SK-N-SH (cell line): ENCODE results near the gene HECTD4. TPM values are rescaled to one million over a fixed set of nuclear protein-coding genes. Genes with fewer than 3 reads are reported as not detected.

ENCODE experiments used
- CTCF ChIA-PET: fragments of 300-600, 350-600 bp; formaldehyde crosslinking; extraction: SDS; loops from one replicate; lab custom pipeline; 2021; lab: Yijun Ruan, JAX
- POLR2A ChIA-PET: fragments of 350-600 bp; sonication (Branson Sonifier 250); formaldehyde crosslinking; extraction: SDS; loops from one replicate; lab custom pipeline; 2020; ENCODE audit warnings: antibody characterized with exemption, inconsistent platforms; lab: Yijun Ruan, JAX
- DNase-seq: peaks from one replicate; pipeline ENCODE4 v3.0.0; 2012
- H2AFZ ChIP-seq: fragments of 200-600 bp; sonication (generic); 2 replicates; pipeline ENCODE4 v1.8.1; 2016; ENCODE audit warnings: antibody characterized with exemption, mild to moderate bottlenecking, low read depth
- H3F3A ChIP-seq: fragments of 200-600 bp; sonication (generic); replicated peaks from 2 replicates; pipeline ENCODE3; 2016; ENCODE audit warnings: antibody characterized with exemption, mild to moderate bottlenecking; ENCODE audit not compliant: insufficient read depth
- H3K27ac ChIP-seq, 2 experiments: fragments of 200-500 bp in 1 of 2; fragments of 200-600 bp in 1 of 2; sonication (Bioruptor generic) in 1 of 2; sonication (generic), shearing (Covaris generic) in 1 of 2; 2 replicates each; pipeline versions ENCODE4 v1.5.1 to v1.6.1; 2014 to 2016; ENCODE audit warnings: low read depth in 2 of 2, inconsistent platforms in 1 of 2, low read length in 1 of 2, mild to moderate bottlenecking in 1 of 2, mixed read lengths in 1 of 2
- H3K27me3 ChIP-seq: fragments of 200-600 bp; sonication (generic), shearing (Covaris generic); 2 replicates; pipeline ENCODE4 v1.6.1; 2016; ENCODE audit warnings: mixed run types; ENCODE audit not compliant: insufficient read depth
- H3K36me3 ChIP-seq, 2 experiments: fragments of 200-500 bp in 1 of 2; fragments of 200-600 bp in 1 of 2; sonication (Bioruptor generic) in 1 of 2; sonication (generic) in 1 of 2; replicated peaks in 1 of 2; 2 replicates each; pipeline versions ENCODE3 to v1.5.1; 2014 to 2016; ENCODE audit warnings: low read length in 1 of 2, mild to moderate bottlenecking in 1 of 2; ENCODE audit not compliant: insufficient read depth in 2 of 2, control insufficient read depth in 1 of 2
- H3K4me1 ChIP-seq, 2 experiments: fragments of 200-500 bp in 1 of 2; fragments of 200-600 bp in 1 of 2; sonication (Bioruptor generic) in 1 of 2; sonication (generic), shearing (Covaris generic) in 1 of 2; 2 replicates each; pipeline versions ENCODE4 v1.5.1 to v1.6.1; 2014 to 2016; ENCODE audit warnings: low read depth in 1 of 2, low read length in 1 of 2, mixed run types in 1 of 2; ENCODE audit not compliant: insufficient read depth in 2 of 2, control insufficient read depth in 1 of 2
- H3K4me2 ChIP-seq: fragments of 200-600 bp; sonication (generic), shearing (Covaris generic); 2 replicates; pipeline ENCODE4 v1.6.1; 2017; ENCODE audit warnings: mixed run types
- H3K4me3 ChIP-seq, 2 experiments: fragments of 200-500 bp in 1 of 2; fragments of 200-600 bp in 1 of 2; sonication (Bioruptor generic) in 1 of 2; sonication (generic), shearing (Covaris generic) in 1 of 2; 2 replicates each; pipeline versions ENCODE4 v1.5.1 to v1.8.1; 2014 to 2016; ENCODE audit warnings: low read depth in 2 of 2, inconsistent platforms in 1 of 2, low read length in 1 of 2, mild to moderate bottlenecking in 1 of 2, mixed read lengths in 1 of 2, moderate library complexity in 1 of 2
- H3K79me2 ChIP-seq: fragments of 200-600 bp; sonication (generic); 2 replicates; pipeline ENCODE4 v1.8.1; 2017; ENCODE audit warnings: mild to moderate bottlenecking; ENCODE audit not compliant: insufficient read depth
- H3K9ac ChIP-seq: fragments of 200-600 bp; sonication (generic); 2 replicates; pipeline ENCODE4 v1.6.1; 2017; ENCODE audit warnings: mixed run types
- H3K9me2 ChIP-seq: fragments of 200-600 bp; sonication (generic); 2 replicates; pipeline ENCODE4 v1.6.1; 2017; ENCODE audit warnings: mixed run types
- H3K9me3 ChIP-seq: fragments of 200-600 bp; sonication (generic); 2 replicates; pipeline ENCODE4 v1.6.1; 2017; ENCODE audit warnings: mixed run types, mild to moderate bottlenecking, moderate library complexity
- H4K20me1 ChIP-seq: fragments of 200-600 bp; sonication (generic); 2 replicates; pipeline ENCODE4 v1.6.1; 2017; ENCODE audit warnings: mild to moderate bottlenecking, mixed run types; ENCODE audit not compliant: insufficient read depth
- CHD2 ChIP-seq: fragments of 150-350 bp; IDR thresholded peaks from 2 replicates; pipeline ENCODE4 v1.6.1; 2018; ENCODE audit warnings: low read length; ENCODE audit not compliant: partially characterized antibody
- CTCF ChIP-seq: fragments of 200-600 bp; sonication (generic); IDR thresholded peaks from 2 replicates; pipeline ENCODE4 v1.6.1; 2017; ENCODE audit warnings: antibody characterized with exemption, mild to moderate bottlenecking, moderate library complexity
- EP300 ChIP-seq, 2 experiments: IDR thresholded peaks; 2 replicates each; pipeline versions ENCODE4 v1.4.0 to v1.6.1; 2012; ENCODE audit warnings: borderline replicate concordance in 1 of 2, low read depth in 1 of 2, low read length in 1 of 2
- FOSL2 ChIP-seq: IDR thresholded peaks from 2 replicates; pipeline ENCODE4 v1.4.0; 2012; ENCODE audit warnings: low read depth, mild to moderate bottlenecking, moderate library complexity, borderline replicate concordance
- FOXJ3 ChIP-seq: sonication (generic); formaldehyde crosslinking; IDR thresholded peaks from 2 replicates; pipeline ENCODE4 v1.5.1; 2020; ENCODE audit warnings: mild to moderate bottlenecking, missing genetic modification reagents
- GABPA ChIP-seq: IDR thresholded peaks from 2 replicates; pipeline ENCODE4 v1.4.0; 2012; ENCODE audit warnings: low read depth, mild to moderate bottlenecking
- JUND ChIP-seq: IDR thresholded peaks from 2 replicates; pipeline ENCODE4 v1.4.0; 2012
- MAX ChIP-seq: IDR thresholded peaks from 2 replicates; pipeline ENCODE4 v1.4.0; 2012; ENCODE audit warnings: low read depth
- MXI1 ChIP-seq: IDR thresholded peaks from 2 replicates; pipeline ENCODE4 v1.6.1; 2012; ENCODE audit warnings: mild to moderate bottlenecking, low read depth, low read length, improper control_type of control experiment
- RAD21 ChIP-seq: IDR thresholded peaks from 2 replicates; pipeline ENCODE4 v1.6.1; 2012; ENCODE audit warnings: mild to moderate bottlenecking, low read length
- REST ChIP-seq: IDR thresholded peaks from 2 replicates; pipeline ENCODE4 v1.6.1; 2012; ENCODE audit warnings: mild to moderate bottlenecking, low read depth, low read length, moderate library complexity
- RFX5 ChIP-seq: IDR thresholded peaks from 2 replicates; pipeline ENCODE4 v1.6.1; 2012; ENCODE audit warnings: mild to moderate bottlenecking, improper control_type of control experiment, low read length
- RXRA ChIP-seq: IDR thresholded peaks from 2 replicates; pipeline ENCODE4 v1.4.0; 2012; ENCODE audit warnings: low read depth, mild to moderate bottlenecking, borderline replicate concordance
- SMC3 ChIP-seq: IDR thresholded peaks from 2 replicates; pipeline ENCODE4 v1.6.1; 2012; ENCODE audit warnings: low read depth, low read length, improper control_type of control experiment
- TAF1 ChIP-seq: IDR thresholded peaks from 2 replicates; pipeline ENCODE4 v1.6.1; 2012; ENCODE audit warnings: low read depth, mild to moderate bottlenecking, low read length, moderate library complexity, borderline replicate concordance
- TCF12 ChIP-seq: IDR thresholded peaks from 2 replicates; pipeline ENCODE4 v1.4.0; 2012
- USF2 ChIP-seq: fragments of 150-350 bp; IDR thresholded peaks from 2 replicates; pipeline ENCODE4 v1.6.1; 2017; ENCODE audit warnings: antibody characterized with exemption, low read length, low read depth, borderline replicate concordance
- WGBS: methylation state at CpG from one replicate; pipeline ENCODE4 v1.1.6; 2017; ENCODE audit warnings: low lambda C conversion rate; 5-methylcytosine and 5-hydroxymethylcytosine counted together
- polyA plus RNA-seq, 3 experiments: library from polyadenylated mRNA; depleted of rRNA; stranded (reverse); fragments of >200 nt; gene quantifications; 2 replicates each; pipeline ENCODE4 v1.2.3, GENCODE V29; 2012

Gene HECTD4
- polyA plus RNA-seq, 1 of the 3 experiments (the other 2 are of a cell fraction): 14.6 TPM

GRCh38 chr12:112283546-112283945, 98.7 kb downstream of the HECTD4 start:
- CTCF ChIA-PET: interaction anchor here (0.6 to 1.2 kb wide), 2 partner anchors 12 to 104 kb away, joined by 3 to 4 read pairs; no protein-coding TSS in a partner anchor
- Histone ChIP-seq H3K4me1 (no peaks in the 10 kb centered on the region; a peak in 1 of 4 replicates), H2AFZ (no peak overlapping the region), H3K9me2 (no peaks in the 10 kb centered on the region), H3K27me3 (no peaks in the 10 kb centered on the region), H3F3A (no peaks in the 10 kb centered on the region), H3K9me3 (peaks cover under 1% of the 10 kb centered on the region; the same call in 1 of the 2 replicates), H3K9ac (no peak overlapping the region), H3K79me2 (no peaks in the 10 kb centered on the region), H3K4me2 (no peak overlapping the region), H3K4me3 (no peak overlapping the region), H3K36me3 (peaks cover 0 to 14% of the 10 kb centered on the region in 2 experiments), H3K27ac (peak overlapping the region; percentile 11 to 75; a peak in 2 of 4 replicates), H4K20me1 (no peaks in the 10 kb centered on the region)
- POLR2A ChIA-PET: no interaction called here
- DNase-seq: no peak
- WGBS: 78% methylated on average over 2 of the region's 2 CpGs
- no peak for TF ChIP-seq GABPA
- no peak for TF ChIP-seq CTCF
- TF ChIP-seq MAX: no peak
- TF ChIP-seq TAF1: no peak
- no peak for TF ChIP-seq RAD21
- no peak for TF ChIP-seq FOXJ3
- TF ChIP-seq RXRA: no peak
- TF ChIP-seq MXI1: no peak
- TF ChIP-seq JUND: no peak
- no peak for TF ChIP-seq SMC3
- TF ChIP-seq CHD2: no peak
- TF ChIP-seq EP300 (IDR thresholded peaks at IDR 0.05; ENCODE audit: borderline replicate concordance in 1 of 2, low read depth in 1 of 2, low read length in 1 of 2): no peak
- no peak for TF ChIP-seq FOSL2
- no peak for TF ChIP-seq RFX5
- no peak for TF ChIP-seq USF2
- TF ChIP-seq TCF12: no peak
- TF ChIP-seq REST: no peak
